GM19043 (cell line): ENCODE results near the gene KRT35.
"Not testable (repeated sequence)": the region's sequence is repeated elsewhere in the genome, so short reads cannot be mapped to it uniquely, and the experiment has no call there.

Experiments used
- ATAC-seq: cut with Tn5 transposase; IDR thresholded peaks from one replicate; pipeline ENCODE4 v1.9.1; 2021; ENCODE audit warnings: low read depth; ENCODE audit not compliant: unreplicated experiment

Gene KRT35

DNA sequence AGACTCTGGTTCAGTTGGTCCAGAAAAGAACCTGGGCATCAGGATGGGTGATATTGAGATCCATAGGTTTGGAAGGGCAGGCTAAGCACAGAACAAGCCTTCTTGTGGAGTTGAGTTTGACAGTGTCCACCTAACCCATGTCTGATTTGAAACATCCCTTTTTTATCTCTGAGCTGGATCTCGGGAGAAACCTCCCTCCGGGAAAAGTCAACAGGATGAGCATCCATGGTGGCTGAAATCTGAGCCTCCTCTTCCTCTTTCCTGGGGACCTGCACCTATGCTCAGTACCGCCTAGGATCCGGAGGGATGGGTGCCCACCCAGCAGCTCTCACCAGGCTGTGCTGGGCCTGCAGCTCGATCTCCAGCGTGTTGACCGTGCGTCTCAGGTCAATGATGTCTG lies 17.2 kb downstream of the KRT35 start:
- no peak for ATAC-seq

- no peak for ATAC-seq
Measured at GRCh38 chr17:41462705-41463104, 18.2 kb downstream of the KRT35 start.

DNA sequence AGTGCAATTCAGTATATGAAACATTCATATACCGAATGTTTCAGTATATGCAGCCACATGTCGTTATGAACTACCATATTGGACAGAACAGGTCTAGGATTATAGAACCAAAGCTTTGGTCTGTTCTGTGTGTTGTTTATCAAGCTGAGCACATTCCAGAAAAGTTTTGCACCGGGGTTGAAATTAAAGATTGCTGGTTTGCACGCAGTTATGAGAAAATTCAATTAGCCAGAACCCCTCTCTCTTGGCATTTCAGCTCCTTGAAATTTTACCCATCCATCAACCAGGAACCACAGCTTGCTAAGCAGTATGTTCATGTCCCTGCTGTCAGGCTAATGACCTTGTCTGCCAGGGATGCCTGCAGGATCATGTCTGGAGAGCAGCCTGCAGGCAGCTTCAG lies 23.3 kb downstream of the KRT35 start:
- ATAC-seq: no peak

DNA sequence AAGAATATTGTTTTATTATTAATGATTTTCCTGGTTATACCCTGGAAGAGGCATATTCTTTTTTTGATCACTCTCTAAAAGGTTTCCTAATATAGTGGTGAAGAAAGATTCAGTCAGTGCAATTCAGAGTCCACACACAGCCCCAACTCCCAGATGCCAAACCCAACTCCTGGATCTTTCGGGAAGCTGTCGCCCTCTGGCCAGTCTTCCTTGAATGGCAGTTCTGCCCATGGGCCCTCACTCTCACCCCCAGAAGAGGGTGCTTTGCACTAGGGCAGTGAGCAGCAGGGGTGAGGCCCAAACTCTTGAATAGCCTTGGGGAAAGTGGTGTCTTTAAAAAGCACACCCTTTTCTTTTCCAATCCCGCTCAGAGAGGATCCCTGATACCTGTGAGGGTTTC lies 24.7 kb downstream of the KRT35 start:
- ATAC-seq: no peak

- no peak for ATAC-seq
Measured at GRCh38 chr17:41455236-41455635, 25.7 kb downstream of the KRT35 start.

- ATAC-seq: no peak
Measured at GRCh38 chr17:41453066-41453465, 27.9 kb downstream of the KRT35 start.

DNA sequence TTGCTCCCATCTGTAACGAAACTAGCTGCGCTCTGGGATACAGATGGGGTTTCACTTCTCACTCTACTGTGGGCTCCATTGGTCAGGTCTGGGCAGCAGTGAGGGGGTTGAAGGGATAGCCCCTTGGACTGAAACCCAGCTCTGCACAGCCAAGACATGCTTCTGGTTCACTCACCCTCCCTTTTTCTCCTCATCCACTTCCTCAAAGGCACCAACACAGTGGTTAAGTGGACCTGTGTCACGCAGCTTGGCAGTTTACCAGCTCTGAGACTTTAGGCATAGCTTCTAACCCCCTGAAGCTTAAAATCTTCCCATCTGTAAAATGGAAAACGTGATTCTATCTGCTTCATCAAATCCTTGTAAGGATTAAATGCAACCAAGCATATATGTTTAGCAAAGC lies 28.7 kb downstream of the KRT35 start:
- ATAC-seq: no peak

DNA sequence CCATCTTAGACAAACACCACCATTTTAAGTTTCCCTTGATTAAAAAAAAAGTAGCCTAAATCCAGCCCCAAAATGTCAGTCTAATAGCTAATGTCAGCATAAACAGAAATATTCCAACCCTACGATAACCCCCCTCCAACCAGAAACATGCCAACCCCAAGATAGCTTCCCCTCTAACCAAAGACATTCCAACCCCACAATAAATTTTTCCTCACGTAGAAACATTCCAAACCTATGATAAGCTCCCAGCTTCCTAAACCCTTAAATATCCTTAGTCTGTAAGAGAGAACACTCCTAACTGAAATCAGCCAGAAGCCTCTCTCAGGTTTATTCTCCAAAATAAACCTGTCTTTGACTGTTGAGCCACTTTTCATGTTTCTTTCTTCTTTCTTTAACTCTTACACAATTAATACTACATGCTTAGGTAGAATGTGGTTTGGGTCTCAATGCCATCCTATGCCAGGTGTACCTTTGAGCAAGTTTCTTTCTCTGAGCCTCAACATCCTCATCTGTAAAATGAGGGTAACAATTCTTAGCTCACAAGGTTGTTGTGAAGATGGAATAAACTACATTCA lies 29.7 kb downstream of the KRT35 start:
- ATAC-seq: no peak

DNA sequence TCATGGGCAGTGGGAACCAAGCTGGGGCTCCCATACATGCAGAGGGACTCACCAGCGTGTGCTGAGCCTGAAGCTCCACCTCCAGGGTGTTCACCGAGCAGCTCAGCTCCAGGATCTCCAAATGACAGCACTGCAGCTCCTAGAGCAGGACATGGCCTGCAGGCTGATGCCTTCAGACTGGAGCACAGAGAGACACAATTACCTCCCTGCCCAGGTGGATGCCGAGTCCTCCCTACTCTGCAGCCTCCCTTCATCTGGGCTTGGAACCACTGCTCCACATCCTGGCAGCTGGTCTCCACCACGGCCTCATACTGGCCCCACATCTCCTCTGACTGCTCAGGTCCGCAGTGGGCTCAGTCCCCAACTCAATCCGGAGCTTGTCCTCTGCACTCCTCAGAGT lies 31.9 kb downstream of the KRT35 start:
- no peak for ATAC-seq

DNA sequence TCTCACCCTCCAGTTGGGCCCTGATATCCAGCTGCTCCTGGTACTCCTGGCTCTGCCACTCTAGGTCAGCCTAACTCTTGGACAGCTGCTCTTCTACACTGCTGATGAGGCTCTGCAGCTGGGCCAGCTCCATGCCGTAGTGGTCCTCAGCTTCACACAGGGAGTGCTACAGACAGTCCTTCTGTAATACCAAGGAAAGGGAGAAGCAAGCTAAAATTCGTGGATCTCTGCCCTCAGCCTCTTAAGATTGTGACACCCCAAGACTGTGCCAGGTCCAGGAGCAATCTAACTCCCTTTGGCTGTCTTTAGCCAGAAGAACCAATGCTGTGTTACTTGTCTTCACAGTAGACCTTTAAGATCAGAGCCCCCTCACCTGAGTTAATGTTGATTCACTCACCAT lies 32.4 kb downstream of the KRT35 start:
- no peak for ATAC-seq

GRCh38 chr17:41446806-41447205 lies 34.1 kb downstream of the KRT35 start:
- no peak for ATAC-seq

DNA sequence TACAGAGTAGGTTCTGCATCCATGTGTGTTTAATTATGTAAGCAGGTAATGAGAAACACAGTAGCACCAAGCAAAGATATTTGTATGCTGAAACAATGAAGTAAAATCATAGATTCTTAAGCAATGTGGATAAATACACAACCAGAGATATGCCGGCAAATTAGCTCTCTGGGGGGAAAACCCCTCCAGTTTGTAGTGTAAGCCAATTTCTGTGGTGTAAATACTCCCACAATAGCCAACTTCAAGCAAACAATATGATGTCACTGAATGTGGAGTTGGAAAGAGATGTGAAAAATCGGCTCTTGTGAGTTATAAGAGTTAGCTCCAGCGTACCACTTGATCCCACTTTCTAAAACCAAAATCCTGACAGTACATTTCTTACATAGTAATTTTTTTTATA lies 36.3 kb downstream of the KRT35 start:
- ATAC-seq: no peak

GRCh38 chr17:41444186-41444585 lies 36.8 kb downstream of the KRT35 start:
- no peak for ATAC-seq

GRCh38 chr17:41442739-41443138 lies 38.2 kb downstream of the KRT35 start:
- ATAC-seq: no peak

DNA sequence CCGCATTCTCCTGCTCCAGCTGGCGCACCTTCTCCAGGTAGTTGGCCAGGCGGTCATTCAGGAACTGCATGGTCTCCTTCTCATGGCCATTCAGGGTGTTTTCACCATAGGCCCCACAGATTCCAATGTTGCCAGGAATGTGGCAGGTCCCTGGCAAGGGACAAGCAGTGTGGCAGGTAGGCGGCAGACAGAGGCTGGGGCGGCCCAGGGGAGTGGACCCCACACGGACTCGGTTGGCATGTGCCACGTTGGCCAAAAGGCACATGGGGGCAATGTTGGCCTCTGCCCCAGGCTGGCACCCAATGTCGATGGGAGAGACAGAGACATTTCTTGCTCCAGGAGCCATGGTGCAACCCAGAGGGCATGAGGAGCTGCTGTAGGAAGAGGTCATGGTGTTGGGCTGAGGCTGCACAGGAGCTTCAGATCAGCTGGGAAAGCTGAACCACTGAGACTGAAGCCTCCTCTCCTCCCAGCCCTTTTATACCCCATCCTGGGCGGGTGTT lies 40.4 kb downstream of the KRT35 start, which contains the start of gene KRT38:
KRT38 (minus strand) TSS at position 453 of the 503 bp plus-strand sequence; CDS start at position 391, 62 bp downstream.
- no peak for ATAC-seq

- ATAC-seq: no peak
Measured at GRCh38 chr17:41439375-41439774, 41.6 kb downstream of the KRT35 start.

DNA sequence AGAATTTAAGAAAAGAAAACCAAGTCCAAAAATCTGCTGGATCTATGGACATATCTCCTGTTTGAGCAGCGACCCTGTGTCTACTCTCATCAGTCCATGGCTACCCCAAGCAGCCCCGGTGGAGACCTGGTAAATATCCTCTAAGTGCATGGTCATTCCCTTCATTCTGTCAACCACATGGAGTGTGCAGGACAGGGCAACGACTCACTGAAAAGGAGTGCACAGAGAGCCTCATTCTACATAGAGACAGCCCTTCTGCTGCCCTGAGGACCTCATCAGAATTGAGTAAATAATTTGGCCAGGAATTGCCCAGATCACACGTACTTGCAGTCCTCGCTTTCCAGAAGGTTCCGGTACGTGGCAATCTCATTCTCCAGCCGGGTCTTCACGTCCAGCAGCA lies 43.2 kb downstream of the KRT35 start:
- no peak for ATAC-seq

GRCh38 chr17:41437254-41437653 lies 43.7 kb downstream of the KRT35 start:
- no peak for ATAC-seq

GRCh38 chr17:41434415-41434814 lies 46.5 kb downstream of the KRT35 start:
- ATAC-seq: no peak

- no peak for ATAC-seq
Measured at GRCh38 chr17:41434005-41434404, 46.9 kb downstream of the KRT35 start.

GRCh38 chr17:41433586-41433985 lies 47.4 kb downstream of the KRT35 start:
- no peak for ATAC-seq

DNA sequence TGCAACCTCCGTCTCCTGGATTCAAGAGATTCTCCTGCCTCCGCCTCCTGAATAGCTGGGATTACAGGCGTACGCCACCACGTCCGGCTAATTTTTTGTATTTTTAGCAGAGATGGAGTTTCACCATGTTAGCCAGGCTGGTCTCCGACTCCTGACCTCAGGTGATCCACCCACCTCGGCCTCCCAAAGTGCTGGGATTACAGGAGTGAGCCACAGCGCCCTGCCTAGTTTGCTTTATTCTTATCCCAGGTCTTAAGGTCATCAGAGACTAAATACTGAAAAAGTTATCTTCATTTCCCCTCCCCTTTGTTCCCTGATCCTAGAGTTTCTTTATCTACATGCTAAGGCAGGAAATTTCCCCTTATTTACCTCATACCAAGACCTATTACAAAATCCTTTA lies 50.6 kb downstream of the KRT35 start:
- ATAC-seq: not testable (repeated sequence)

GRCh38 chr17:41429667-41430066 lies 51.3 kb downstream of the KRT35 start:
- no peak for ATAC-seq
